GM12872 (cell line): ENCODE data around the gene TMEM30A.
A peak's percentile ranks its signal among the peaks of the same experiment; 100 is the strongest.

ENCODE experiments used
- TF ChIP-seq, protein P1 (sequence below): IDR thresholded peaks from 3 replicates; pipeline ENCODE4 v1.5.1; 2011; ENCODE audit warnings: low read depth, mild to moderate bottlenecking, low read length, moderate library complexity; ENCODE audit not compliant: insufficient read depth

Gene TMEM30A

DNA sequence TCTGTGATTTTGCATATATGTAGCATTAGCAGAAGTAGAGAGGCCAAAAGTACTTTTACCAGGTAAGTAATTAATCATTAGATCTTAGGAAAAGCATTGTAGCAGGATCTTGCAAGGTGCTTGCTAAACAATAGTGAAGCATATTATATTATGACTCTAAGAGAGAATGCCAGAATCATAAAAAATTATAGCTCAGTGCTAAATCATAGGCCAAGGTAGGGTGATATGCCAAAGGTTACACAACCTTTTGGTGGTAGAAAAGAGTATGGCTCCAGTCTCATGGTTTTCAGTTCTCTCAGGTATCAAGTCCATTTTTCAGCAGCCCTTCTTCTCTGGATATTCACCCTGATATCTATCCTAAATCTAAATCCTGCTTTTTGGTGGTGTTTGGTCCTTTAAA lies 16.9 kb upstream of the TMEM30A start:
- TF ChIP-seq, protein P1, sequence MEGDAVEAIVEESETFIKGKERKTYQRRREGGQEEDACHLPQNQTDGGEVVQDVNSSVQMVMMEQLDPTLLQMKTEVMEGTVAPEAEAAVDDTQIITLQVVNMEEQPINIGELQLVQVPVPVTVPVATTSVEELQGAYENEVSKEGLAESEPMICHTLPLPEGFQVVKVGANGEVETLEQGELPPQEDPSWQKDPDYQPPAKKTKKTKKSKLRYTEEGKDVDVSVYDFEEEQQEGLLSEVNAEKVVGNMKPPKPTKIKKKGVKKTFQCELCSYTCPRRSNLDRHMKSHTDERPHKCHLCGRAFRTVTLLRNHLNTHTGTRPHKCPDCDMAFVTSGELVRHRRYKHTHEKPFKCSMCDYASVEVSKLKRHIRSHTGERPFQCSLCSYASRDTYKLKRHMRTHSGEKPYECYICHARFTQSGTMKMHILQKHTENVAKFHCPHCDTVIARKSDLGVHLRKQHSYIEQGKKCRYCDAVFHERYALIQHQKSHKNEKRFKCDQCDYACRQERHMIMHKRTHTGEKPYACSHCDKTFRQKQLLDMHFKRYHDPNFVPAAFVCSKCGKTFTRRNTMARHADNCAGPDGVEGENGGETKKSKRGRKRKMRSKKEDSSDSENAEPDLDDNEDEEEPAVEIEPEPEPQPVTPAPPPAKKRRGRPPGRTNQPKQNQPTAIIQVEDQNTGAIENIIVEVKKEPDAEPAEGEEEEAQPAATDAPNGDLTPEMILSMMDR, result no peak

GRCh38 chr6:75301088-75301487 lies 16.5 kb upstream of the TMEM30A start:
- TF ChIP-seq, protein P1, result no peak

- TF ChIP-seq, protein P1, result no peak
Observed at GRCh38 chr6:75300531-75300855, 15.9 kb upstream of the TMEM30A start.

DNA sequence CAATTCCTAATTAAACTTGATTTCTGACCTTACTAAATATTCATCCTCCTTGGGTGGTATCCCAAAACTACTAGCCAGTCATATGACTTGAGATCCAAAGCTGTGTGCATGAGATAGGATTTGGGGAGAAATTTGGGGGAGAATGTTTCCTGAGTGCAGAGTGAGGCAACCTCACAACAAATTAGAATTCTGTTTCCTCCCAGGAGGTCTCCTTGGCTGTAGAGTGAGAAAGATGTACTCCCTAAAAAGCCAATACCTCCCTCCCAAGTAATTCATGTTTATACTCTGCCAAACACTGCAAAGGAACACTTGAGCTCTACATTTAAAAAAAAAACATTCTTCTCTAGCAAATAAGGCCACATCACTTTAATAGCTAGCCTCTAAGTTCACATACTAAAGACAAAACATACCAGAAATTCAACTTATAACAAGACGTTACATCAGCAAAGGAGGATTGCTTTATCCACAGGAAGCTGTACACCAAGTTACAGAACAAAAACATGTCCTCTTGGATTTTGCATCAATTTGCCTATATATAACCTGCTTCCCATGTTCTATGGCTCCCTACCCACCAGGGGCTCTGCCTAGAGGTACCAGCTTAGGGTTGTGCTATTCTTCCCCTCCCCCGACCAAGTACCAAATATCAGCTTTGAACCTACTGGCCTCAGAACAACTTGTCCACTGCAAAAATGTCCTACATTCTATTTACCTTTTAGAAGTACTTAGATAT lies 15.4 kb upstream of the TMEM30A start:
- TF ChIP-seq, protein P1, result no peak

GRCh38 chr6:75296811-75297779 lies 12.5 kb upstream of the TMEM30A start:
- TF ChIP-seq, protein P1, result peak; percentile 52

DNA sequence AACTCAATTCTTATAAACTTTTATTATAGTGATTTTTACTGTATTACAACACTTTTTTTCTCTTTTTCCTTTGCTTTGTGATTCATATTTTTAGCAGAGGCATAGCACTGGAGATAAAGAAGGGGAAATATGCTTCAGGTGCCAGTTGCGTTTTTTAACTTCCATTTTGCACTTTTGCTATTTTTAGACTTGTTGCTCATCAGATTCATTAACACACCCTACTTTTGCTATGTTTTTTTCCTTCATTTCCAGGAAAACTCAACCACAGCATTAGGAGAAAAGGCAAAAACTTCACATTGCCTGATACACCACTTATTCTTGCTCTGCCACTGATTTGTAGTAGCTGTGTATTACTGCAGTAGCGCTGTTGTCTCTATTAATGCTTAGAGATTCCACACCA lies 8.0 kb upstream of the TMEM30A start:
- TF ChIP-seq, protein P1, result no peak

- TF ChIP-seq, protein P1, result no peak
Observed at GRCh38 chr6:75291744-75292143, 7.2 kb upstream of the TMEM30A start.
